ENCODE results near the gene GPR146. TPM values are rescaled to one million over a fixed set of nuclear protein-coding genes. Genes with fewer than 3 reads are reported as not detected.

Gene GPR146
- polyA plus RNA-seq, 3 donors = 0.48 to 0.92 (median 0.48) TPM

DNA sequence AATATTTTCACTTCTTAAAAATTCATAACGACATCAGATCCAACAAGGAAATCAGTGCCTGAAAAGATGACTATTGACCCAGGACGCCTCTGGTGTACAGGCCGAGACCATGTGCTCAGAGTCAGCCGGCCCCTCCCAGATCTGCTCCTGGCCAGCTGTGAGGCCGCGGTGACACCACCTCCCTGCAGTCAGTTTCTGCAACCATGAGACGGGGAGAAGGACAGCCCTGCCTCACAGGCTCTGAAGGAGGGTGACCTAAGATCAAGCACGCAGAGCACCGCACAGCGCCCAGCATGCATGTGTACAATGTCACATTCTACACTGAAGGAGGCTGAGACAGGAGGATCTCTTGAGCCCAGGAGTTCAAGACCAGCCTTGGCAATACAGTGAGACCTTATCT is 40.9 kb downstream of the GPR146 start:
- Mint-ChIP-seq H3K4me1 (peaks cover 32% of the 10 kb centered on the region), H3K9me3 (no peaks in the 10 kb centered on the region), H3K4me3 (no peak overlapping the region), H3K36me3 (no peaks in the 10 kb centered on the region), H3K27ac (no peak overlapping the region), H3K27me3 (ENCODE audit: low read depth in 3 of 3) (peaks cover 2 to 9% (median 4%) of the 10 kb centered on the region in 3 donors)
- no peak for TF ChIP-seq CTCF (IDR thresholded peaks at IDR 0.05)
- no peak for DNase-seq
- Histone ChIP-seq H3K27ac (ENCODE audit: low read depth in 1 of 2, low read length in 2 of 2) (no peak overlapping the region), H3K4me3 (replicated peaks in 1 of 3; ENCODE audit: low read depth in 2 of 3, low read length in 3 of 3) (no peak overlapping the region), H3K79me2 (ENCODE audit: insufficient read depth, low read length) (no peaks in the 10 kb centered on the region), H3K9me3 (replicated peaks in 1 of 2; ENCODE audit: control insufficient read depth in 1 of 2, insufficient read depth in 1 of 2, low read length in 2 of 2) (no peaks in the 10 kb centered on the region), H3K36me3 (replicated peaks in 1 of 2; ENCODE audit: control insufficient read depth in 1 of 2, insufficient read depth in 2 of 2, low read length in 2 of 2) (no peaks in the 10 kb centered on the region), H3K27me3 (ENCODE audit: control insufficient read depth in 2 of 2, insufficient read depth in 2 of 2, low read length in 2 of 2) (no peaks in the 10 kb centered on the region), H4K20me1 (ENCODE audit: insufficient read depth, low read length) (no peaks in the 10 kb centered on the region), H3K4me1 (ENCODE audit: control insufficient read depth in 1 of 2, insufficient read depth in 2 of 2, low read length in 2 of 2) (peaks cover 37 to 40% of the 10 kb centered on the region in 2 donors), H3K9ac (ENCODE audit: insufficient read depth, low read length, poor library complexity, severe bottlenecking) (no peak overlapping the region), H3K4me2 (replicated peaks; ENCODE audit: extremely low read depth, low read length, poor library complexity, severe bottlenecking) (no peak overlapping the region), H2AFZ (ENCODE audit: insufficient read depth, low read depth, low read length, poor library complexity, severe bottlenecking) (no peak overlapping the region)
- 93% methylated on average over 10 of the region's 10 CpGs for WGBS (ENCODE audit: insufficient coverage)
- intact Hi-C loops (cut with micrococcal nuclease) = loop anchor here (5.0 kb wide), 3 partner anchors 47 to 97 kb away; no protein-coding TSS in a partner anchor

- H3K36me3 Mint-ChIP-seq = no peaks in the 10 kb centered on the region
- Histone ChIP-seq H3K9me3 (replicated peaks in 1 of 2; ENCODE audit: control insufficient read depth in 1 of 2, insufficient read depth in 1 of 2, low read length in 2 of 2) (no peaks in the 10 kb centered on the region), H3K4me1 (ENCODE audit: control insufficient read depth in 1 of 2, insufficient read depth in 2 of 2, low read length in 2 of 2) (peaks cover 44 to 47% of the 10 kb centered on the region in 2 donors), H2AFZ (ENCODE audit: insufficient read depth, low read depth, low read length, poor library complexity, severe bottlenecking) (no peak overlapping the region), H3K4me3 (replicated peaks in 1 of 3; ENCODE audit: low read depth in 2 of 3, low read length in 3 of 3) (no peak overlapping the region), H4K20me1 (ENCODE audit: insufficient read depth, low read length) (no peaks in the 10 kb centered on the region), H3K9ac (ENCODE audit: insufficient read depth, low read length, poor library complexity, severe bottlenecking) (no peak overlapping the region), H3K36me3 (replicated peaks in 1 of 2; ENCODE audit: control insufficient read depth in 1 of 2, insufficient read depth in 2 of 2, low read length in 2 of 2) (no peaks in the 10 kb centered on the region), H3K79me2 (ENCODE audit: insufficient read depth, low read length) (no peaks in the 10 kb centered on the region), H3K27ac (ENCODE audit: low read depth in 1 of 2, low read length in 2 of 2) (no peak overlapping the region), H3K4me2 (replicated peaks; ENCODE audit: extremely low read depth, low read length, poor library complexity, severe bottlenecking) (no peak overlapping the region), H3K27me3 (ENCODE audit: control insufficient read depth in 2 of 2, insufficient read depth in 2 of 2, low read length in 2 of 2) (no peaks in the 10 kb centered on the region)
- intact Hi-C loops (cut with micrococcal nuclease) = loop anchor here (2.0 to 5.0 kb wide), 4 partner anchors 46 to 96 kb away; no protein-coding TSS in a partner anchor
- peaks cover 38% of the 10 kb centered on the region for H3K4me1 Mint-ChIP-seq
- no peak for TF ChIP-seq CTCF (IDR thresholded peaks at IDR 0.05)
- no peak overlapping the region for H3K27ac Mint-ChIP-seq
- peaks cover 2 to 9% (median 4%) of the 10 kb centered on the region in 3 donors for H3K27me3 Mint-ChIP-seq (ENCODE audit: low read depth in 3 of 3)
- DNase-seq = no peak
- no peak overlapping the region for H3K4me3 Mint-ChIP-seq
- H3K9me3 Mint-ChIP-seq = no peaks in the 10 kb centered on the region
- 94% methylated on average over 9 of the region's 11 CpGs for WGBS (ENCODE audit: insufficient coverage)
Measured at GRCh38 chr7:1085910-1086421, 41.6 kb downstream of the GPR146 start.

Measured in CD14-positive monocyte (primary cell).